Esophagus muscularis mucosa (tissue), 4 donors: ENCODE data around the gene ALG3.

Source experiments
- EP300 ChIP-seq: sonication (generic); formaldehyde crosslinking; IDR thresholded peaks from one replicate; pipeline ENCODE4 v1.6.1; 2017; ENCODE audit warnings: antibody characterized with exemption
- POLR2A ChIP-seq: fragments of 450-650 bp; IDR thresholded peaks from one replicate; pipeline ENCODE4 v1.6.1; 2017; ENCODE audit warnings: antibody characterized with exemption, moderate library complexity, mild to moderate bottlenecking, low read depth
- POLR2AphosphoS5 ChIP-seq, 2 donors: sonication (generic); formaldehyde crosslinking; IDR thresholded peaks; one replicate each; pipeline ENCODE4 v1.6.1; 2017; ENCODE audit warnings: antibody characterized with exemption in 2 of 2
- TF ChIP-seq, protein P1 (sequence below), 3 experiments: fragments of 200-600 bp in 2 of 3; fragments of 450-650 bp in 1 of 3; sonication (generic) in 2 of 3; IDR thresholded peaks; one replicate each; pipeline ENCODE4 v1.5.1; 2017 to 2019; ENCODE audit warnings: antibody characterized with exemption in 3 of 3, mild to moderate bottlenecking in 2 of 3, moderate library complexity in 1 of 3

DNA sequence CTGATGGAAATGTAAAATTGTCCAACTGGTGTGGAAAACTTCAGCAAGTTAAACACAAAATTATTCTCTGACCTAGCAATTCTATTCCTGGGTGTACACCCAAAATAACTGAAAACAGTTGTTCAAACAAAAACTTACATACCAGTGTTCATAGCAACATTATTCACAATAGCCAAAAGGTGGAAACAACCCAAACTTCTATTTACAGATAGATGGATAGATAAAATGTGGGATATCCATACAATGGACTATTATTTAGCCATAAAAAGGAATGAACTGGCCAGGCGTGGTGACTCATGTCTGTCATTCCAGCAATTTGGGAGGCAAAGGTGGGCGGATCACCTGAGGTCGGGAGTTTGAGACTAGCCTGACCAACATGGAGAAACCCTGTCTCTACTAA, 26.2 kb downstream of the ALG3 start:
- TF ChIP-seq POLR2A = no peak
- TF ChIP-seq POLR2AphosphoS5 (IDR thresholded peaks at IDR 0.05) = no peak
- TF ChIP-seq, protein P1, sequence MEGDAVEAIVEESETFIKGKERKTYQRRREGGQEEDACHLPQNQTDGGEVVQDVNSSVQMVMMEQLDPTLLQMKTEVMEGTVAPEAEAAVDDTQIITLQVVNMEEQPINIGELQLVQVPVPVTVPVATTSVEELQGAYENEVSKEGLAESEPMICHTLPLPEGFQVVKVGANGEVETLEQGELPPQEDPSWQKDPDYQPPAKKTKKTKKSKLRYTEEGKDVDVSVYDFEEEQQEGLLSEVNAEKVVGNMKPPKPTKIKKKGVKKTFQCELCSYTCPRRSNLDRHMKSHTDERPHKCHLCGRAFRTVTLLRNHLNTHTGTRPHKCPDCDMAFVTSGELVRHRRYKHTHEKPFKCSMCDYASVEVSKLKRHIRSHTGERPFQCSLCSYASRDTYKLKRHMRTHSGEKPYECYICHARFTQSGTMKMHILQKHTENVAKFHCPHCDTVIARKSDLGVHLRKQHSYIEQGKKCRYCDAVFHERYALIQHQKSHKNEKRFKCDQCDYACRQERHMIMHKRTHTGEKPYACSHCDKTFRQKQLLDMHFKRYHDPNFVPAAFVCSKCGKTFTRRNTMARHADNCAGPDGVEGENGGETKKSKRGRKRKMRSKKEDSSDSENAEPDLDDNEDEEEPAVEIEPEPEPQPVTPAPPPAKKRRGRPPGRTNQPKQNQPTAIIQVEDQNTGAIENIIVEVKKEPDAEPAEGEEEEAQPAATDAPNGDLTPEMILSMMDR (IDR thresholded peaks at IDR 0.05) = no peak
- no peak for TF ChIP-seq EP300
